ENCODE data around the gene TXNRD2. TPM values are rescaled to one million over a fixed set of nuclear protein-coding genes. Genes with fewer than 3 reads are reported as not detected.

TXNRD2 gene
- total RNA-seq, 1 donor from 2014 or later, result 23.5 TPM

- no peak for DNase-seq
- Mint-ChIP-seq H3K9me3 (no peaks in the 10 kb centered on the region), H3K4me1 (no peaks in the 10 kb centered on the region), H3K36me3 (ENCODE audit: low read depth) (peaks cover 8% of the 10 kb centered on the region), H3K27ac (no peak overlapping the region), H3K4me3 (no peak overlapping the region), H3K27me3 (no peaks in the 10 kb centered on the region)
- intact Hi-C loops (cut with micrococcal nuclease), result no loop called here
These were observed 21.8 kb downstream of the TXNRD2 start for GRCh38 chr22:19919701-19920363.

GRCh38 chr22:19918332-19919106 is 23.1 kb downstream of the TXNRD2 start:
- H3K9me3 Mint-ChIP-seq, result no peaks in the 10 kb centered on the region
- H3K4me3 Mint-ChIP-seq, result no peak overlapping the region
- no peak for DNase-seq
- H3K4me1 Mint-ChIP-seq, result no peaks in the 10 kb centered on the region
- peaks cover 21% of the 10 kb centered on the region for H3K36me3 Mint-ChIP-seq (ENCODE audit: low read depth)
- intact Hi-C loops (cut with micrococcal nuclease), result no loop called here
- no peak overlapping the region for H3K27ac Mint-ChIP-seq
- no peaks in the 10 kb centered on the region for H3K27me3 Mint-ChIP-seq

GRCh38 chr22:19917389-19918138 is 24.1 kb downstream of the TXNRD2 start:
- H3K4me3 Mint-ChIP-seq, result no peak overlapping the region
- no peaks in the 10 kb centered on the region for H3K9me3 Mint-ChIP-seq
- no peaks in the 10 kb centered on the region for H3K27me3 Mint-ChIP-seq
- no peak for DNase-seq
- no peaks in the 10 kb centered on the region for H3K4me1 Mint-ChIP-seq
- peaks cover 22% of the 10 kb centered on the region for H3K36me3 Mint-ChIP-seq (ENCODE audit: low read depth)
- intact Hi-C loops (cut with micrococcal nuclease), result no loop called here
- no peak overlapping the region for H3K27ac Mint-ChIP-seq

GRCh38 chr22:19916941-19917340 is 24.7 kb downstream of the TXNRD2 start:
- no peak overlapping the region for H3K27ac Mint-ChIP-seq
- peaks cover 22% of the 10 kb centered on the region for H3K36me3 Mint-ChIP-seq (ENCODE audit: low read depth)
- H3K4me1 Mint-ChIP-seq, result no peaks in the 10 kb centered on the region
- no peaks in the 10 kb centered on the region for H3K27me3 Mint-ChIP-seq
- H3K9me3 Mint-ChIP-seq, result no peaks in the 10 kb centered on the region
- H3K4me3 Mint-ChIP-seq, result no peak overlapping the region
- DNase-seq, result no peak
- intact Hi-C loops (cut with micrococcal nuclease), result no loop called here

- Mint-ChIP-seq H3K4me3 (no peak overlapping the region), H3K27ac (no peak overlapping the region), H3K27me3 (no peaks in the 10 kb centered on the region), H3K4me1 (no peaks in the 10 kb centered on the region), H3K9me3 (no peaks in the 10 kb centered on the region), H3K36me3 (ENCODE audit: low read depth) (peaks cover 20% of the 10 kb centered on the region)
- intact Hi-C loops (cut with micrococcal nuclease), result no loop called here
- no peak for DNase-seq
These were observed 25.6 kb downstream of the TXNRD2 start for GRCh38 chr22:19916006-19916405.

GRCh38 chr22:19915287-19915954 is 26.2 kb downstream of the TXNRD2 start:
- H3K36me3 Mint-ChIP-seq (ENCODE audit: low read depth), result peaks cover 20% of the 10 kb centered on the region
- H3K27me3 Mint-ChIP-seq, result no peaks in the 10 kb centered on the region
- H3K27ac Mint-ChIP-seq, result no peak overlapping the region
- no peaks in the 10 kb centered on the region for H3K4me1 Mint-ChIP-seq
- no peaks in the 10 kb centered on the region for H3K9me3 Mint-ChIP-seq
- no peak for DNase-seq
- intact Hi-C loops (cut with micrococcal nuclease), result no loop called here
- no peak overlapping the region for H3K4me3 Mint-ChIP-seq

GRCh38 chr22:19914201-19914943 is 27.2 kb downstream of the TXNRD2 start:
- no peak overlapping the region for H3K4me3 Mint-ChIP-seq
- DNase-seq, result no peak
- H3K9me3 Mint-ChIP-seq, result no peaks in the 10 kb centered on the region
- intact Hi-C loops (cut with micrococcal nuclease), result no loop called here
- no peaks in the 10 kb centered on the region for H3K27me3 Mint-ChIP-seq
- H3K36me3 Mint-ChIP-seq (ENCODE audit: low read depth), result peaks cover 22% of the 10 kb centered on the region
- peaks cover 4% of the 10 kb centered on the region for H3K4me1 Mint-ChIP-seq
- no peak overlapping the region for H3K27ac Mint-ChIP-seq

GRCh38 chr22:19913337-19913936 is 28.2 kb downstream of the TXNRD2 start:
- DNase-seq, result no peak
- Mint-ChIP-seq H3K4me3 (no peak overlapping the region), H3K36me3 (ENCODE audit: low read depth) (peaks cover 22% of the 10 kb centered on the region), H3K27me3 (no peaks in the 10 kb centered on the region), H3K27ac (no peak overlapping the region), H3K4me1 (peaks cover 5% of the 10 kb centered on the region), H3K9me3 (no peaks in the 10 kb centered on the region)
- intact Hi-C loops (cut with micrococcal nuclease), result no loop called here

- Mint-ChIP-seq H3K27me3 (no peaks in the 10 kb centered on the region), H3K9me3 (no peaks in the 10 kb centered on the region), H3K4me3 (no peak overlapping the region), H3K4me1 (peaks cover 5% of the 10 kb centered on the region), H3K36me3 (ENCODE audit: low read depth) (peaks cover 22% of the 10 kb centered on the region), H3K27ac (no peak overlapping the region)
- DNase-seq, result no peak
- intact Hi-C loops (cut with micrococcal nuclease), result no loop called here
These were observed 29.2 kb downstream of the TXNRD2 start for GRCh38 chr22:19912271-19912999.

GRCh38 chr22:19911540-19912270 is 29.9 kb downstream of the TXNRD2 start:
- DNase-seq, result no peak

GRCh38 chr22:19910180-19910744 is 31.4 kb downstream of the TXNRD2 start:
- Mint-ChIP-seq H3K27me3 (no peaks in the 10 kb centered on the region), H3K27ac (no peak overlapping the region), H3K4me1 (peaks cover 5% of the 10 kb centered on the region), H3K4me3 (no peak overlapping the region), H3K9me3 (no peaks in the 10 kb centered on the region), H3K36me3 (ENCODE audit: low read depth) (peaks cover 18% of the 10 kb centered on the region)
- DNase-seq, result no peak
- intact Hi-C loops (cut with micrococcal nuclease), result loop anchor here (1.0 kb wide), 1 partner anchor 180 kb away; no protein-coding TSS in a partner anchor

More at GRCh38 chr22:19911540-19912270, 29.9 kb downstream of the TXNRD2 start:
- Mint-ChIP-seq H3K27ac (no peak overlapping the region), H3K9me3 (no peaks in the 10 kb centered on the region), H3K27me3 (no peaks in the 10 kb centered on the region), H3K4me1 (peaks cover 5% of the 10 kb centered on the region), H3K36me3 (ENCODE audit: low read depth) (peaks cover 22% of the 10 kb centered on the region), H3K4me3 (no peak overlapping the region)
- intact Hi-C loops (cut with micrococcal nuclease), result no loop called here

All from activated CD4-positive, alpha-beta T cell treated with anti-CD3 and anti-CD28 coated beads, Interleukin-2, amount 10 ng/mL, durations not matched to agents 24 days and 14 days (primary cell).